Stimulated activated CD4-positive, alpha-beta T cell treated with anti-CD3 and anti-CD28 coated beads, Interleukin-1b, Interleukin-23, amount 100 ng/mL, for 1 hour (primary cell): ENCODE measurements around the gene SSRP1.

Source experiments
- DNase-seq, 2 donors: peaks; one replicate each; pipeline ENCODE4 v3.0.0-alpha.2; 2020; ENCODE audit warnings: low read depth in 2 of 2

SSRP1 gene

GRCh38 chr11:57315491-57315890 is 20.2 kb downstream of the SSRP1 start:
- DNase-seq, result no peak

GRCh38 chr11:57314221-57314973 is 21.3 kb downstream of the SSRP1 start:
- no peak for DNase-seq

- no peak for DNase-seq
Observed at GRCh38 chr11:57313788-57314135, 21.9 kb downstream of the SSRP1 start.

- DNase-seq, result no peak
Observed at GRCh38 chr11:57313071-57313787, 22.5 kb downstream of the SSRP1 start.

- no peak for DNase-seq
Observed at GRCh38 chr11:57312511-57313021, 23.1 kb downstream of the SSRP1 start.

GRCh38 chr11:57311109-57311936 is 24.4 kb downstream of the SSRP1 start:
- no peak for DNase-seq

- DNase-seq, result no peak
Observed at GRCh38 chr11:57310630-57311086, 25.0 kb downstream of the SSRP1 start.

GRCh38 chr11:57310091-57310490 is 25.6 kb downstream of the SSRP1 start:
- no peak for DNase-seq

- no peak for DNase-seq
Observed at GRCh38 chr11:57309106-57310059, 26.3 kb downstream of the SSRP1 start.

GRCh38 chr11:57308426-57309060 is 27.1 kb downstream of the SSRP1 start:
- DNase-seq, result no peak

- DNase-seq, result no peak
Observed at GRCh38 chr11:57307666-57308270, 27.9 kb downstream of the SSRP1 start.

GRCh38 chr11:57306940-57307565 is 28.6 kb downstream of the SSRP1 start:
- no peak for DNase-seq

- no peak for DNase-seq
Observed at GRCh38 chr11:57306161-57306876, 29.4 kb downstream of the SSRP1 start.

- no peak for DNase-seq
Observed at GRCh38 chr11:57305523-57305922, 30.2 kb downstream of the SSRP1 start.

- no peak for DNase-seq
Observed at GRCh38 chr11:57303990-57304579, 31.6 kb downstream of the SSRP1 start.

GRCh38 chr11:57303280-57303989 is 32.3 kb downstream of the SSRP1 start:
- DNase-seq, result no peak

GRCh38 chr11:57302489-57302888 is 33.2 kb downstream of the SSRP1 start:
- no peak for DNase-seq
